HL-60 (cell line): ENCODE data around the gene HMCN1.

Source experiments
- CTCF ChIP-seq: IDR thresholded peaks from one replicate; pipeline ENCODE4 v1.5.1; 2011; ENCODE audit warnings: low read length, control low read depth, inconsistent platforms; ENCODE audit not compliant: insufficient read depth
- GABPA ChIP-seq: IDR thresholded peaks from 2 replicates; pipeline ENCODE4 v1.6.1; 2012; ENCODE audit warnings: low read depth

- TF ChIP-seq CTCF, result no peak
- TF ChIP-seq GABPA, result no peak
These were observed 454.5 kb downstream of the HMCN1 start for GRCh38 chr1:186188736-186189135.
